Fibroblast of pulmonary artery (primary cell): ENCODE measurements around the gene ARL6.

Experiments used
- DNase-seq: peaks from one replicate; pipeline ENCODE4 v3.0.0-alpha.2; 2010; ENCODE audit warnings: low read depth
- H3K4me3 ChIP-seq: replicated peaks from 2 replicates; pipeline ENCODE4 v1.5.1; 2011; ENCODE audit warnings: low read depth, mild to moderate bottlenecking, control low read depth, low read length, moderate library complexity
- TF ChIP-seq, protein P1 (sequence below): IDR thresholded peaks from 2 replicates; pipeline ENCODE4 v1.5.1; 2011; ENCODE audit warnings: mild to moderate bottlenecking, control low read depth, low read length, inconsistent platforms; ENCODE audit errors: missing control alignments

The ARL6 gene

DNA sequence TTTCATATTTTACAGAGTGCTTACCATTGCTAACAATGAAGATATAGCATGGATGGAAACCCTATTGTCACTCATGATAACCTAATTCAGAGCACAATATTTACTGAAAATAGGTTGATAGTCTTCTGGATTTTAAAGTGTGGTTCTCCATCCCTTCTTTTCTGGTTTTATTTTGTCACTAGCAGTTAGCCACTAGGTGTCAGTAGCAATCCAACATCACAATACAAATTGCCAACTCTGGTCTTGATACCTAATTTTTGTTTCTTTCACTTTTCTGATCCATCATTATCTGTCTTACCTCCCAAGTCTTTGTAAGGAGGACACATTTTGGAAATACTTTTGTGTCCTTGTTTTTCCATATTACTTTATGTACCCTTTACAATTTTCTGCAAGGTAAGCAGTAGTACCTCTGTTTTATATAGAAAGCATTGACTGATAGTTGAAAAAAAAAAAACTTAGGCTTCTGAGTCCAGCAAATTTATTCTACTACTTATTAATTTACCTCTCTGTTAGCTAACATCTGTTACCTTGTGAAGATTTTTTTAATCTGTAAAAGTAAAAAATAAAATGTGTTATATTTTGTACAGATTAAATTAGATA lies 29.0 kb downstream of the ARL6 start:
- peak; percentile 79 for DNase-seq
- H3K4me3 ChIP-seq, result no peak overlapping the region
- TF ChIP-seq, protein P1, sequence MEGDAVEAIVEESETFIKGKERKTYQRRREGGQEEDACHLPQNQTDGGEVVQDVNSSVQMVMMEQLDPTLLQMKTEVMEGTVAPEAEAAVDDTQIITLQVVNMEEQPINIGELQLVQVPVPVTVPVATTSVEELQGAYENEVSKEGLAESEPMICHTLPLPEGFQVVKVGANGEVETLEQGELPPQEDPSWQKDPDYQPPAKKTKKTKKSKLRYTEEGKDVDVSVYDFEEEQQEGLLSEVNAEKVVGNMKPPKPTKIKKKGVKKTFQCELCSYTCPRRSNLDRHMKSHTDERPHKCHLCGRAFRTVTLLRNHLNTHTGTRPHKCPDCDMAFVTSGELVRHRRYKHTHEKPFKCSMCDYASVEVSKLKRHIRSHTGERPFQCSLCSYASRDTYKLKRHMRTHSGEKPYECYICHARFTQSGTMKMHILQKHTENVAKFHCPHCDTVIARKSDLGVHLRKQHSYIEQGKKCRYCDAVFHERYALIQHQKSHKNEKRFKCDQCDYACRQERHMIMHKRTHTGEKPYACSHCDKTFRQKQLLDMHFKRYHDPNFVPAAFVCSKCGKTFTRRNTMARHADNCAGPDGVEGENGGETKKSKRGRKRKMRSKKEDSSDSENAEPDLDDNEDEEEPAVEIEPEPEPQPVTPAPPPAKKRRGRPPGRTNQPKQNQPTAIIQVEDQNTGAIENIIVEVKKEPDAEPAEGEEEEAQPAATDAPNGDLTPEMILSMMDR, result peak; percentile 82

- no peak for DNase-seq
- TF ChIP-seq, protein P1, result no peak
- H3K4me3 ChIP-seq, result no peak overlapping the region
Measured at GRCh38 chr3:97795951-97796350, 31.4 kb downstream of the ARL6 start.

GRCh38 chr3:97804471-97804870 lies 39.9 kb downstream of the ARL6 start:
- TF ChIP-seq, protein P1, result no peak
- H3K4me3 ChIP-seq, result no peak overlapping the region
- no peak for DNase-seq

- H3K4me3 ChIP-seq, result no peak overlapping the region
- TF ChIP-seq, protein P1, result no peak
- DNase-seq, result peak; percentile 16
Measured at GRCh38 chr3:97810779-97811390, 46.3 kb downstream of the ARL6 start.

GRCh38 chr3:97815149-97815917 lies 50.8 kb downstream of the ARL6 start:
- H3K4me3 ChIP-seq, result no peak overlapping the region
- TF ChIP-seq, protein P1, result no peak
- DNase-seq, result no peak

DNA sequence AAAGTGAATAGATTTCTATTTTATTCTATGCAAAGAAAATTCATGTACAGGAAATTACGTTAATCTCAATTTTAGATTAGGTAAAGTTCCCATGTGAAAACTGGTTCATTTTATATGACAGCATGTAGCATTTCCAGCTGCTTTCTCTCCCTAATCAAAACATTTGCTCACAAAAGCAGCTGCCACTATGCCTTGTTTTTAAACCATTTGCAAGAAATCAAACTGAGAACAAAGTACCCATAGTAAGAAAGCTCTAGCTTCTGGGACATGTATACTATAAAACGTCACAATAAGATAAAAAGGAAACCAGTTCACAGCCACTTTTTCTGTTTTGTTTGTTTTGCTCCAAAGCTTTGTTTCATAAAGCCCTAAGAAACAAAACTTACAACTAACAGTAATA lies 52.3 kb downstream of the ARL6 start:
- TF ChIP-seq, protein P1, result no peak
- H3K4me3 ChIP-seq, result no peak overlapping the region
- peak; percentile 16 for DNase-seq
